ENCODE measurements around the gene NUP35. TPM values are rescaled to one million over a fixed set of nuclear protein-coding genes. Genes with fewer than 3 reads are reported as not detected.

Gene NUP35
- total and polyA plus RNA-seq, 2 donors (not counting 1 experiment from before 2014, with no cell fraction given) = 8.9 to 10.0 TPM

GRCh38 chr2:183126635-183127034 lies 2.4 kb downstream of the NUP35 start:
- peaks cover 43% of the 10 kb centered on the region for H3K79me2 ChIP-seq (ENCODE audit: control insufficient read depth, insufficient read depth, low read length)
- no peak for DNase-seq (ENCODE audit: low read depth in 2 of 2)
- no peaks in the 10 kb centered on the region for H3K9me3 ChIP-seq (ENCODE audit: control insufficient read depth, insufficient read depth, low read depth, low read length)

GRCh38 chr2:183134016-183134415 lies 9.8 kb downstream of the NUP35 start:
- H3K9me3 ChIP-seq (ENCODE audit: control insufficient read depth, insufficient read depth, low read depth, low read length) = no peaks in the 10 kb centered on the region
- no peak overlapping the region for H3K4me3 ChIP-seq (replicated peaks in 1 of 4; ENCODE audit: control extremely low read depth in 1 of 4, insufficient read depth in 1 of 4, low read depth in 3 of 4, low read length in 4 of 4)
- H3K79me2 ChIP-seq (ENCODE audit: control insufficient read depth, insufficient read depth, low read length) = peaks cover 13% of the 10 kb centered on the region
- H3K4me2 ChIP-seq (ENCODE audit: extremely low read depth, insufficient read depth, low read length) = no peak overlapping the region
- no peaks in the 10 kb centered on the region for H3K36me3 ChIP-seq (ENCODE audit: control insufficient read depth, insufficient read depth, low read length)
- H3K27me3 ChIP-seq (ENCODE audit: control insufficient read depth, insufficient read depth, low read length) = no peaks in the 10 kb centered on the region
- no peak for DNase-seq (ENCODE audit: low read depth in 2 of 2)
- no peak overlapping the region for H2AFZ ChIP-seq (ENCODE audit: low read length)
- no peaks in the 10 kb centered on the region for H4K20me1 ChIP-seq (ENCODE audit: control insufficient read depth, extremely low read depth, insufficient read depth, low read length)
- TF ChIP-seq, protein P1, sequence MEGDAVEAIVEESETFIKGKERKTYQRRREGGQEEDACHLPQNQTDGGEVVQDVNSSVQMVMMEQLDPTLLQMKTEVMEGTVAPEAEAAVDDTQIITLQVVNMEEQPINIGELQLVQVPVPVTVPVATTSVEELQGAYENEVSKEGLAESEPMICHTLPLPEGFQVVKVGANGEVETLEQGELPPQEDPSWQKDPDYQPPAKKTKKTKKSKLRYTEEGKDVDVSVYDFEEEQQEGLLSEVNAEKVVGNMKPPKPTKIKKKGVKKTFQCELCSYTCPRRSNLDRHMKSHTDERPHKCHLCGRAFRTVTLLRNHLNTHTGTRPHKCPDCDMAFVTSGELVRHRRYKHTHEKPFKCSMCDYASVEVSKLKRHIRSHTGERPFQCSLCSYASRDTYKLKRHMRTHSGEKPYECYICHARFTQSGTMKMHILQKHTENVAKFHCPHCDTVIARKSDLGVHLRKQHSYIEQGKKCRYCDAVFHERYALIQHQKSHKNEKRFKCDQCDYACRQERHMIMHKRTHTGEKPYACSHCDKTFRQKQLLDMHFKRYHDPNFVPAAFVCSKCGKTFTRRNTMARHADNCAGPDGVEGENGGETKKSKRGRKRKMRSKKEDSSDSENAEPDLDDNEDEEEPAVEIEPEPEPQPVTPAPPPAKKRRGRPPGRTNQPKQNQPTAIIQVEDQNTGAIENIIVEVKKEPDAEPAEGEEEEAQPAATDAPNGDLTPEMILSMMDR (conservative IDR thresholded peaks at IDR 0.05 in 1 of 2, IDR thresholded peaks at IDR 0.05 in 1 of 2; ENCODE audit: low read depth in 1 of 2, low read length in 2 of 2) = no peak
- no peak for TF ChIP-seq EZH2 (IDR thresholded peaks at IDR 0.05; ENCODE audit: low read length, missing control alignments)
- no peak overlapping the region for H3K9ac ChIP-seq (ENCODE audit: insufficient read depth, low read length)
- H3K4me1 ChIP-seq (ENCODE audit: control insufficient read depth, extremely low read depth, insufficient read depth, low read length) = no peaks in the 10 kb centered on the region
- no peak overlapping the region for H3K27ac ChIP-seq (ENCODE audit: insufficient read depth, low read length)

More at GRCh38 chr2:183126635-183127034, 2.4 kb downstream of the NUP35 start:
- H3K4me2 ChIP-seq (ENCODE audit: extremely low read depth, insufficient read depth, low read length) = no peak overlapping the region
- H3K9ac ChIP-seq (ENCODE audit: insufficient read depth, low read length) = no peak overlapping the region
- H3K36me3 ChIP-seq (ENCODE audit: control insufficient read depth, insufficient read depth, low read length) = no peaks in the 10 kb centered on the region
- no peaks in the 10 kb centered on the region for H3K27me3 ChIP-seq (ENCODE audit: control insufficient read depth, insufficient read depth, low read length)
- no peak overlapping the region for H3K4me3 ChIP-seq (replicated peaks in 1 of 4; ENCODE audit: control extremely low read depth in 1 of 4, insufficient read depth in 1 of 4, low read depth in 3 of 4, low read length in 4 of 4)
- peaks cover 2% of the 10 kb centered on the region for H3K4me1 ChIP-seq (ENCODE audit: control insufficient read depth, extremely low read depth, insufficient read depth, low read length)
- TF ChIP-seq, protein P1 (conservative IDR thresholded peaks at IDR 0.05 in 1 of 2, IDR thresholded peaks at IDR 0.05 in 1 of 2; ENCODE audit: low read depth in 1 of 2, low read length in 2 of 2) = no peak
- TF ChIP-seq EZH2 (IDR thresholded peaks at IDR 0.05; ENCODE audit: low read length, missing control alignments) = no peak
- H2AFZ ChIP-seq (ENCODE audit: low read length) = no peak overlapping the region
- no peaks in the 10 kb centered on the region for H4K20me1 ChIP-seq (ENCODE audit: control insufficient read depth, extremely low read depth, insufficient read depth, low read length)
- H3K27ac ChIP-seq (ENCODE audit: insufficient read depth, low read length) = no peak overlapping the region

DNA sequence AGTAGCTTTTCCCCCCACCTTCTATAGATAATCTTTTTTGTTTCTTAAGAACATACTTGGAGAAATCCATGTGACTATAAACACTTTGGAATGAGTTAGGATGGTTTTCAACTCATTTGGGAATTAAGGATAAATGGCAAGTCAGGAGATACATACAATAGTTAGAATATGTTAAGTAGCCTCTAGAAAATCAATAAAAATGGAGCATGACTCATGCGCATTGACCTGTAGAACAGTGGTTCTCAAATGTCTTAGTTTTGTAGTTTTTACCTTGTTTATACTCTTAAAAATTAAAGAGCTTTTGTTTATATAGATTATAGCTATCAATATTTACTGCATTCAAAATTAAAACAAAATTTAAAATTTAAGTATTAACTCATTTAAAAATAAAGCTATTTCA lies 24.7 kb downstream of the NUP35 start:
- H3K4me1 ChIP-seq (ENCODE audit: control insufficient read depth, extremely low read depth, insufficient read depth, low read length) = no peaks in the 10 kb centered on the region
- no peak for TF ChIP-seq EZH2 (IDR thresholded peaks at IDR 0.05; ENCODE audit: low read length, missing control alignments)
- TF ChIP-seq, protein P1 (conservative IDR thresholded peaks at IDR 0.05 in 1 of 2, IDR thresholded peaks at IDR 0.05 in 1 of 2; ENCODE audit: low read depth in 1 of 2, low read length in 2 of 2) = no peak
- H2AFZ ChIP-seq (ENCODE audit: low read length) = no peak overlapping the region
- H3K27me3 ChIP-seq (ENCODE audit: control insufficient read depth, insufficient read depth, low read length) = no peaks in the 10 kb centered on the region
- peaks cover 3% of the 10 kb centered on the region for H3K79me2 ChIP-seq (ENCODE audit: control insufficient read depth, insufficient read depth, low read length)
- H3K27ac ChIP-seq (ENCODE audit: insufficient read depth, low read length) = no peak overlapping the region
- H3K4me2 ChIP-seq (ENCODE audit: extremely low read depth, insufficient read depth, low read length) = no peak overlapping the region
- no peak overlapping the region for H3K9ac ChIP-seq (ENCODE audit: insufficient read depth, low read length)
- no peak overlapping the region for H3K4me3 ChIP-seq (replicated peaks in 1 of 4; ENCODE audit: control extremely low read depth in 1 of 4, insufficient read depth in 1 of 4, low read depth in 3 of 4, low read length in 4 of 4)
- no peak for DNase-seq (ENCODE audit: low read depth in 2 of 2)
- H3K9me3 ChIP-seq (ENCODE audit: control insufficient read depth, insufficient read depth, low read depth, low read length) = no peaks in the 10 kb centered on the region
- no peaks in the 10 kb centered on the region for H3K36me3 ChIP-seq (ENCODE audit: control insufficient read depth, insufficient read depth, low read length)
- no peaks in the 10 kb centered on the region for H4K20me1 ChIP-seq (ENCODE audit: control insufficient read depth, extremely low read depth, insufficient read depth, low read length)
